ENCODE measurements around the gene CDKN2D.
A peak's percentile ranks its signal among the peaks of the same experiment; 100 is the strongest.
"Not testable (repeated sequence)": the region's sequence is repeated elsewhere in the genome, so short reads cannot be mapped to it uniquely, and the experiment has no call there.

CDKN2D gene

DNA sequence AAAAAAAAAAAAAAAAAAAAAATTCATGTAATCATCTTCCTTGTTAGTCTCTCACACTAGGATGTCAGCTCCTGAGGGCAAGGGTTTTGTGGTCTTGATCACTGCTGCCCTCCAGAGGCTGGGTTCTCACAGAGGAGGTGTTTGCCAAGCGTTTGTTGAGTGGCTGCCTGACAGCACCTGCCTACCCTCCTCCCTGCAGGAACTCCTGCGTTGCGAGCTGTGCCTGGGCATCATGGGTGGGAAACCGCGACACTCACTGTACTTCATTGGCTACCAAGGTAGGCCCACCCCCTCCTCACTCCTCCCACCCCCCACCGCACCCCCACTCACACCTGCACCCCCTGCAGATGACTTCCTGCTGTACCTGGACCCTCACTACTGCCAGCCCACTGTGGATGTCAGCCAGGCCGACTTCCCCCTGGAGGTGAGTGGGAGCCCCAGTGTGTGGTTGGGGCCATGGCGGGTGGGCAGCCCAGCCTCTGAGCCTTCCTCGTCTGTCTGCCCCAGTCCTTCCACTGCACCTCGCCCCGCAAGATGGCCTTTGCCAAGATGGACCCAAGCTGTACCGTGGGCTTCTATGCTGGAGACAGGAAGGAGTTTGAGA lies 17.0 kb downstream of the CDKN2D start:
- no peak for DNase-seq (ENCODE audit: low read depth in 2 of 2)

DNA sequence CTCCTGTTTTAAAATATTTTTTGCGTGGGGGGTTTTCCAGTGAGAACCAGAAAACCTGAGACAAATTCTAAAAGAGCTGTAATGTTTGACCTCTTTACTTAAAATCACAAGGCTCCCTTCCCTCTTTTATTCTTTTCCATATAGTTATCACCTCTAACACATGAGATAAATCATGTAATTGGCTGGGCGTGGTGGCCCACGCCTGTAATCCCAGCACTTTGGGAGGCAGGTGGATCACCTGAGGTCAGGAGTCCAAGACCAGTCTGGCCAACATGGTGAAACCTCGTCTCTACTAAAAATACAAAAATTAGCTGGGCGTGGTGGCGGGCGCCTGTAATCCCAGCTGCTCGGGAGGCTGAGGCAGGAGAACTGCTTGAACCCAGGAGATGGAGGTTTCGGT lies 17.8 kb downstream of the CDKN2D start:
- DNase-seq (ENCODE audit: low read depth in 2 of 2) = not testable (repeated sequence)

DNA sequence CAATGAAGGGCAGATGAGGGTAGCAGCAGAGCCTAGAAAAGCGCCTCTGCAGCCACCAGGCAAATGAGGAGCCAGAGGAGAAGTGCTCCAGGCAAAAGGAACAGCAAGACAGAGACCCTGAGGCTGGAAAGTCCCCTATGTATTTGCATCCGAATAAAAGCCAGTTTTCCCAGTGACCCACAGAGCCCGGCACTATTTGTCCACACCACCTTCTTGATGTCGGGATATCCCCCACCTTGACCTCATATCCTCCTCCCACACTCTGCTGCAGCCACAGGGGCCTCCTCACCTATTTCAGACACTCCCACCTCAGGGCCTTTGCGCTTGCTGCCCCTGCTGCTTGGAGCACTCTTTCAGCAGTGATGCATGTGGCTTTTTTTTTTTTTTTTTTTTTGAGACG lies 18.4 kb downstream of the CDKN2D start:
- DNase-seq (ENCODE audit: low read depth in 2 of 2) = no peak

DNA sequence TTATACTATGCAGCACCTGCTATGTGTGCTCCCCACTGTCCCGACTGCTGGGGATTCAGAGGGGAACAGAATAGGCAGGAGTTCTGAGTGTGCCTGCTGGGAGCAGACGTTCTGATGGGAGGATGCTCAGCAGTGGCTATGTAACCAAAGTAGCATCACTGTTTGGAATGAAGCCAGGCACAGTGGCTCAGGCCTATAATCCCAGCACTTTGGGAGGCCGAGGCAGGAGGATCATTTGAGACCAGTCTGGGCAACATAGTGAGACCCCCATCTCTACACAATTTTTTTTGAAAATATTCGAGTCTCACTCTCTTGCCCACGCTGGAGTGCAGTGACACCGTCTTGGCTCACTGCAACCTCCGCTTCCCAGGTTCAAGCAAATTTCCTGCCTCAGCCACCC lies 19.0 kb downstream of the CDKN2D start:
- DNase-seq (ENCODE audit: low read depth in 2 of 2) = no peak

DNA sequence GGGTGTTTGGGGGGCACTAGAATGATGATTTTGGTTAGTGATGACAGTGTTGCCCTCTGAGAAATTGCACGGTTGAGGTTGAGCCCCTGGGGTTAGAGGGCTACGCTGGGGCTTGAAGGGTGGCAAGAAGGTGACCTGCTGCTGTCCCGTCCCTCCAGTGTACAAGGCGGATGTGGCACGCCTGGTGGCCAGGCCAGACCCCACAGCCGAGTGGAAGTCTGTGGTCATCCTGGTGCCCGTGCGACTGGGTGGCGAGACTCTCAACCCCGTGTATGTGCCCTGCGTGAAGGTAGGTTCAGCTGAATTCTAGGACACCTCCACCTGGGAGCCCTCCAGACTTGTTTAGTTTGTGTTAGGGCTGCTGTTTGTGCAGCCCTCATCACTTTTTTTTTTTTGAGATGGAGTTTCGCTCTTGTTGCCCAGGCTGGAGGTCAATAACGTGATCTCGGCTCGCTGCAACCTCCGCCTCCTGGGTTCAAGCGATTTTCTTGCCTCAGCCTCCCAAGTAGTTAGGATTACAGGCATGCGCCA lies 20.0 kb downstream of the CDKN2D start:
- no peak for DNase-seq (ENCODE audit: low read depth in 2 of 2)

DNA sequence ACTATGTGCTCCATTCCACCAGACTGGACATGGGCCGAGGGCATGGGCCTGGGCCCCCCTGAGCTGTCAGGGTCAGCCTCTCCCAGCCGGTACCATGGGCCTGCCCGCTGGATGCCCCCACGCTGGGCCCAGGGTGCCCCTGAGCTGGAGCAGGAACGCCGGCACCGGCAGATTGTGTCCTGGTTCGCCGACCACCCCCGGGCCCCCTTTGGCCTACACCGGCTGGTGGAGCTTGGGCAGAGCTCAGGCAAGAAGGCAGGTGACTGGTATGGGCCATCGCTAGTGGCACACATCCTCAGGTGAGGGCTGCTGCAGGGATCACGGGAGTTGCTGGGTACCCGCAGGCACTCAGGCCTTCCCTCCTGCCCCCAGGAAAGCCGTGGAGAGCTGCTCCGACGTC lies 22.0 kb downstream of the CDKN2D start:
- no peak for DNase-seq (ENCODE audit: low read depth in 2 of 2)

DNA sequence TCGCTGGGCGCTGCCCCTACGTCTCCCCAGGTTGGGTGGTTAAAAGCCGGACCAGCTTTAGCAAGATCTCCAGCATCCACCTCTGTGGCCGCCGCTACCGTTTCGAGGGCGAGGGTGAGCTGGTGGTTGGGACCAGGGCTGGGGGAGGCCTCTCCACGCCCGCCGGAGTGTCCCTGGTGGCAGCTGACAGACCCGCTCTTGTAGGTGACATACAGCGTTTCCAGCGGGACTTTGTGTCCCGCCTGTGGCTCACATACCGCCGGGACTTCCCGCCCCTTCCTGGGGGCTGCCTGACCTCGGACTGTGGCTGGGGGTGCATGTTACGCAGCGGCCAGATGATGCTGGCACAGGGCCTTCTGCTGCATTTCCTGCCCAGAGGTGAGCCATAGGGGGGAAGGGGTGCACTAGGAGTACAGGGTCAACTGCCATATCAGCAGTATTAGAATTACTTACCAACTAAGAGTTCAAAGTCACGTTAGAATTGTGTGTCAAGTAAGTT lies 24.0 kb downstream of the CDKN2D start:
- DNase-seq (ENCODE audit: low read depth in 2 of 2) = no peak

DNA sequence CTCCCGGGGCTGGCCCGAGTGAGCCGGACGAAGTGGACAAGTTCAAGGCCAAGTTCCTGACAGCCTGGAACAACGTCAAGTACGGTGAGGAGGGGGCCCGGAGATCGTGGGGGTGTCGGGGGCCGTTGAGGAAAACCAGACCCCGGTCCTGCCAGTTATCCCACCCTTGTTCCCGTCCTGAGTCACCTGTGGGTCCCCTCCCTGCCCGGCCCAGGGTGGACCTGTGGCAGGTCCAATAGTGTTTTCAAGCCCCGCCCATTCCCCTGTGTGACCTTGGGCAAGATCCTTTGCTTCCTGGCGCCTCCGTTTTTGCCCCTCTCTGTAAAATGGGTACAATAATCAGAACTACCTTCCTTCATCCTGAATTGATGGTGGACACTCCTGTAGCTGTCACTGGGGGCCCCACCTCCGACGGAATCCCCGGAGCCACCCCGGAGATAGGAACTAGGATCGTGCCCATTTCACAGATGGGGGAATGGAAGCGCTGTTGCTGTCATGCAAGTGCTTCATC lies 24.5 kb downstream of the CDKN2D start:
- DNase-seq (ENCODE audit: low read depth in 2 of 2) = no peak

DNA sequence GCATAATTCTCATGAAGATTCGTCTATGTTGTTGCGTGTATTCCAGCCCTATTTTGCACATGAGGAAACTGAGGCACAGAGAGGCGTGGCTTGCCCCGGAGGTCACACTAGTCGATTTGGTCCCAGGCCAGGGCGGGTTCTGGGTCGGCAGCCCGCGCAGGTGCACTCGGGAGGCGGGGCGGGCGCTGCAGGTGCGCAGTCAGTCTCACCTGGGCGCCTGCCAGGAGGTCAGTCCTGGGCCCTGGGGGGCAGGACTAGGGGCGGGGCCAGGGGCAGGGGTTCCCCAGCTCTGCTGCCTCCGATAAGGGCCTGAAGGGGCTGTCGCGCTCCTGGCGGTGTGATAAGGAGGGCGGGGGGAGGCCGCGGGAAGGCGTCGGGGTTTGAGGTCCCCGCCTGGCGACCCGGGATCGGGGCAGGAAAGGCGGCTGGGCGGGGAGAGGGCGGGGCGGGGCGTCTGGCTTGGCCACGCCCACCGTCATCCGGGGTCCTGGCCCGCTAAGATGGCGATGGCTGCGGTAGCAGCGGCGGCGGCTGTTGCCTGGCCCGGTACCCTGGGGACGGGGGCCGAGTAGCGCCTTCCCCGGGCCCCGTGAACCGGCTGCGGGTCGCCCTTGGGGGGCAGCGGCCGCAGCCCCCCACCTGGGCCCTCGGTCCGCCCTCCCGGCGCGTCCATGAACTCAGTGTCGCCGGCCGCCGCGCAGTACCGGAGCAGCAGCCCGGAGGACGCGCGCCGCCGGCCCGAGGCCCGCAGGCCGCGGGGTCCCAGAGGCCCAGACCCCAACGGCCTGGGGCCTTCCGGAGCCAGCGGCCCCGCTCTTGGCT lies 25.1 kb downstream of the CDKN2D start, which contains the start of gene ATG4D:
Gene ATG4D, plus strand, starts transcription at position 485 of the 822 bp plus-strand sequence. Its CDS starts 187 bp downstream, at position 672.
- no peak for DNase-seq (ENCODE audit: low read depth in 2 of 2)

DNA sequence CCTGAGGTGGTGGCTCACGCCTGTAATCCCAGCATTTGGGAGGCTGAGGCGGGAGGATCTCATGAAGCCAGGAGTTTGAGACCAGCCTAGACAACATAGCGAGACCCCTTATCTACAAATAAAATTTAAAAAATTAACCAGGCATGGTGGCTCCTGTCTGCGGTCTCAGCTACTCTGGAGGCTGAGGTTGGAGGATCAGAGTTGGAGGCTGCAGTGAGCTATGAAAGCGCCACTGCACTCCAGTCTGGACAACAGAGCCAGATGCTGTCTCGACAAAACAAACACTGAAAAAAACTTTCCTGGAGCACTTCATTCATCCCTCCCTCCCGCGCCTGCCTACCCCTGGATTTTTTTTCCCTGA lies 25.7 kb downstream of the CDKN2D start:
- DNase-seq (ENCODE audit: low read depth in 2 of 2) = no peak

DNA sequence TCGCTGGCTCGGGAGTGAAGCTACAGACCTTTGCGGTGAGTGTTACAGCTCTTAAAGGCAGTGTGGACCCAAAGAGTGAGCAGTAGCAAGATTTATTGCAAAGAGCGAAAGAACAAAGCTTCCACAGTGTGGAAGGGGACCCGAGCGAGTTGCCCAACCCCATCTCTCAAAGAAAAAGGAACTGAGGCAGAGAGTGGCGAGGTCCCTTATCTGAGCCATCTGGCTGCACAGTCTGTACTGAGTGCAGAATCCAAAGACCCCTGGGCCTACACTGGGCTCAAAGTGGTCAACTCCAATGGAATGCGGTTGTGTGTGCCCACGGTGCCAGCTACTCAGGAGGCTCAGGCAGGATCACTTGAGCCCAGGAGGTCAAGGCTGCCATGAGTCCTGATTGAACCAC lies 29.8 kb downstream of the CDKN2D start:
- not testable (repeated sequence) for DNase-seq (ENCODE audit: low read depth in 2 of 2)

DNA sequence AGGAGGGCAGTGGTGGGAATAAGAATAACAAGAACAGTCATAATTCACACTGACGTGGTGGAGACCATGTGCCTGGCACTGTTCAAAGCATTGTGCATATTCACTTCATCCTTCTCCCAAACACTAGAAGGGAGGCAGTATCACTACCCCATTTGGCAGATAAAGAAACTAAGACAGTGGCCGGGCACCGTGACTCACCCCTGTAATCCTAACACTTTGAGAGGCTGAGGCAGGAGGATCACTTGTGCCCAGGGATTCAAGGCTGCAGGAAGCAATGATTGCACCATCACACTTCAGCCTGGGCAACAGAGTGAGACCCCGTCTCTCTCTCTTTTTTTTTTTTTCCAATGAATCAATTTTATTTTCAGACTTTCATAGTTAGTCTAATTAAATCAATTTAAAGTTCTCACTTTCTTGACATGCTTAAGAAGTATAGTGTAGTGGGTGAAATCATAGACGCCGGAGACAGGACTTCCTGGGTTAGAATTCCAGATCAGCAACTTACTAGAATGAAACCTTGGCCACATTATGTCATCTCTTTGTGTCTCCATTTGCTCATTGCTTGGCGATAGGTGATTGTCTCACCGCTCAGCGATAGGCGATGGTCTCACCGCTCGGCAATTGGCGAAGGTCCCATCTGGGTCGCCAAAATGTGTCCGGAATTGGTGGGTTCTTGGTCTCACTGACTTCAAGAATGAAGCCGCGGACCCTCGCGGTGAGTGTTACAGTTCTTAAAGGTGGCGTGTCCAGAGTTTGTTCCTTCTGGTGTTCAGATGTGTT lies 30.4 kb downstream of the CDKN2D start:
- no peak for DNase-seq (ENCODE audit: low read depth in 2 of 2)

DNA sequence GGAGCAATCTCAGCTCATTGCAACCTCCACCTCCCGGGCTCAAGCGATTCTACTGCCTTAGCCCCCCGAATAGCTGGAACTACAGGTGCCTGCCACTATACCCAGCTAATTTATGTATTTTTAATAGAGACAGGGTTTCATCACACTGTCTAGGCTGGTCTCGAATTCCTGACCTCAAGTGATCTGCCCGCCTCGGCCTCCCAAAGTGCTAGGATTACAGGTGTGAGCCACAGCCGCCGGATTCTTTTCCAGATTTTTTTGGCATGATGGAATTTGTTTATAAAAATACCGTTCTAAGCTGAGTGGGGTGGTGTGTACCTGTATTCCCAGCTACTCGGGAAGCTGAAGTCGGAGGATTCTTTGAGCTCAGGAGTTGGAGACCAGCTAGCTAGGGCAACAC lies 31.1 kb downstream of the CDKN2D start:
- DNase-seq (ENCODE audit: low read depth in 2 of 2) = no peak

DNA sequence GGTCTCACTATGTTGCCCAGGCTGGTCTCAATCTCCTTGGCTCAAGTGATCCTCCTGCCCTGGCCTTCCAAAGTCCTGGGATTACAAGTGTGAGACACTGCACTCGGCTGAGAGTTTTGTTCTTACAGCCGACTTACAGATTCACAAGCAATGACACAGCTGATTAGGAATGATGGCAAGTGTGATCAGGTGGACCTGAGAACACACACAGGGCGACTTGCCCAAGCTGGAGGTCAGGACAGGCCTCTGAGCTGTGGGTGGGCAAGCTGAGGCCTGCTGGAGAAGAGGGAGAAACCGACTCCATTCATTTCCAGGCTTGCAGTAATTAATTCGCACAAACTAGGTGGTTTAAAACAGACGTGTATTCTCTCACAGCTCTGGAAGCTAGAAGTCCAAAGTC lies 33.2 kb downstream of the CDKN2D start:
- DNase-seq (ENCODE audit: low read depth in 2 of 2) = no peak

DNA sequence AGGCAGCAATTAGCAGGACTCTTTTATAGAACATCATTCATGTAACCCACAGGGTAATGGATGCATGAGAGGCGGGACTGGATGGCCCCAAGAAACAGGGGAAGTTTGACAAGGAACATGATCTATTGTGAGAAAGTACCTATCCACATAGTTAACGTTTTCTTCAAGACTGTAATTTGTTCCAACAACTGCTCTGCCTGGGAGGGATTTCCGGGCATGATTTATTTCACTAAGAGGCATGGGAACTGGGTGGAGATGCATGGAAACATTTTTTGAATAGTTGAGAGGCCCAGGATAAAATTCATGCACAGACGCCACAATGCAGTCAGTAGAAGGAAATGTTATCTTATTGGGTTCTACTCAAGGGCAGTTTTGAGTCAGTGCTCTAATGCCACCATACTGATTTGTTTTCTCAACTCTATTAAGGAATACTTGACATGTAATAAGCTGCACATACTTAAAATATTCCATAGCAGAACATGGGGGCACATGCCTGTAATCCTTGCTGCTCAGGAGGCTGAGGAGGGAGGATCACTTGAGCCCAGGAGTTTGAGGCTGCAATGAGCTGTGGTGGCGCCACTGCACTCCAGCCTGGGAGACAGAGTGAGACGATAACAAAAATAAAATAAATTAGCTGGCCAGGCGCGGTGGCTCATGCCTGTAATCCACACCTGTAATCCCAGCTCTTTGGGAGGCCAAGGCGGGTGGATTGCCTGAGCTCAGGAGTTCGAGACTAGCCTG lies 35.0 kb downstream of the CDKN2D start:
- peak; percentile 51 to 53 for DNase-seq (ENCODE audit: low read depth in 2 of 2)

DNA sequence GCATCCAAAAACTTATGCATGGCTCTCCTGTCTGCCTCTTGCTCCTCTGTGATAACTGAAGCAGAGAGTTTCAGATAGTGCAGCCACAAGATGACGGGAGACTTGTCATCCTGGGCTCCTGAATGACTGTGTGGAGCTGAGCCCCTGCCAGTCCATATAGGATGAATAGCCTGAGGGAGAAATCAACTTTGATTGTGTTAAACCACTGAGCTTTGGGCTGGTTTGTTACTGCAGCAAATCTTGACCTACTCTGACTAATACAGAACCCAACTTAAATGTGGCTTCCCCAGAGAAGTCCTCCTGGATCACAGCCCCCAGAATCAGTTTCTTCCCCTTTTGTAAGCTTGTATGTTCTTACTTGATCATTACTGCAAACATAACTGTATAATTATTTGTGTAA lies 36.3 kb downstream of the CDKN2D start:
- no peak for DNase-seq (ENCODE audit: low read depth in 2 of 2)

DNA sequence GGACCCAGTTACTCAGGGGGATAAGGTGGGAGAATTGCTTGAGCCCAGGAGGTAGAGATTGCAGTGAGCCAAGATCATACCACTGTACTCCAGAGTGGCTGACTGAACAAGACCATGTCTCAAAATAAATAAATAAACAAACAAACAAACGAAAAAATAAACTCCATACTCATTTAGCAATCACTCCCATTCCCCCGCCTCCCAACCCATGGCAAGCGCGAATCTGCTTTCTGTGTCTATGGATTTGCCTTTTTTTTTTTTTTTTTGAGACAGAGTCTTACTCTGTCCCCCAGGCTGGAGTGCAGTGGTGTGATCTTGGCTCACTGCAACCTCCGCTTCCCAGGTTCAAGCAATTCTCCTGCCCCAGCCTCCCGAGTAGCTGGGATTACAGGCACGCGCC lies 41.9 kb downstream of the CDKN2D start:
- DNase-seq (ENCODE audit: low read depth in 2 of 2) = not testable (repeated sequence)

DNA sequence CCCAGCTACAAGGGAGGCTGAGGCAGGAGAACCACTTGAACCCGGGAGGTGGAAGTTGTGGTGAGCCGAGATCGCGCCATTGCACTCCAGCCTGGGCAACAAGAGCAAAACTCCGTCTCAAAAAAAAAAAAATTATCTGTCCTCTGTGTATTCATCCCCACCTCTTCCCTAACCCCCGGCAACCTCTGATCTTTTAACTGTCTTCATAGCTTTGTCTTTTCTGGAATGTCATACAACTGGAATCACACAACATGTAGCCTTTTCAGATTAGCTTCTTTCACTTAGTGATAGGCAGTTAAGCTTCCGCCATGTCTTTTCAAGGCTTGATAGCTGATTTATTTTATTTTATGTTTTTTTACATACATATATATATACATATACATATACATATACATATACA lies 43.1 kb downstream of the CDKN2D start:
- no peak for DNase-seq (ENCODE audit: low read depth in 2 of 2)

DNA sequence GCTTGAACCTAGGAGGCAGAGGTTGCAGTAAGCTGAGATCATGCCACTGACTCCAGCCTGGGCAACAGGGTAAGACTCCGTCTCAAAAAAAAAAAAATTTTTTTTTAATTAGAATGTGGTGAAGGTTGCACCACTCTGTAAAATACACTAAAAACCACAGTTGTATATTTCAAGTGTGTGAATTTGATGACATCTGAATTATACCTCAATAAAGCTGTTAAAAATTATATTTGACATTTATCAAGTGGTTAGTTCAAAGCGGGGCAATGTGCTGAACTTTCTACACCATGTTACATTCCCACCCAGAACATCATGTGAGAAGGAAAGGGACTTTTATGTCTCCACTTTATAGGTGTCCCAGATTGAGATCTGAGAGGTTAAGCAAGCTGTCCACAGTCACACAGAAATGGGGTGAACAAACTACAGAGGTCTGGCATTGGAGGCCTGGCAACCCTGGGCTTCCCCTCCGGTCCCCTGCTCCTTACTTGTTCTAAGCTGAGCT lies 45.6 kb downstream of the CDKN2D start:
- no peak for DNase-seq (ENCODE audit: low read depth in 2 of 2)

DNA sequence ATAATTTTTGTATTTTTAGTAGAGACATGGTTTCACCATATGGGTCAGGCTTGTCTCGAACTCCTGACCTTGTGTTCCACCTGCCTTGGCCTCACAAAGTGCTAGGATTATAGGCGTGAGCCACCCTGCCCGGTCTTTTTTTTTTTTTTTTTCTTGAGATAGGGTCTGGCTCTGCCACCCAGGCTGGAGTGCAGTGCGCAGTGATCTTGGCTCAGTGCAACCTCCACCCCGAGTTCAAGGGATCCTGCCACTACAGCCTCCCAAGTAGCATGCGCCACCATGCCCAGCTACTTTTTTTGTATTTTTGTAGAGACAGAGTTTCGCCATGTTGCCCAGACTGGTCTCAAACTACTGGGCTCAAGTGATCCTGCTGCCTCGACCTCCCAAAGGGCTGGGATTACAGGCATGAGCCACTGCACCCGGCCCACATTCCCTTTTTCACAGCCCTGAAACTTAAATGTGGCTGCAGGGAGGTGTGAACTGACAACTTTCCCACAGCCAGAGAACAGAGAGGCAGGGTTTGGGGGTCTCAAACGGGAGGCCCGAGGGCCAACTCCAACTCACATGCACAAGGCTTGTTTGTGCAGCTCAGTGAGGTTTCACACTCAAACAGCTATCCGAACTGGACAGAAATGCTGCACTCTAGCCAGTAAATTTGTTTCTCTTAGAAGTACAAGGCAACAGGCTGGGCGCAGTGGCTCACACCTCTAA lies 47.2 kb downstream of the CDKN2D start:
- DNase-seq (ENCODE audit: low read depth in 2 of 2) = no peak

All from fibroblast of skin of left biceps (primary cell).